Smooth muscle cell (in vitro differentiated cells): ENCODE results near the gene ALDH1L2. TPM values are rescaled to one million over a fixed set of nuclear protein-coding genes. Genes with fewer than 3 reads are reported as not detected.

ENCODE experiments used
- DNase-seq: peaks from one replicate; lab custom pipeline; 2025; ENCODE audit not compliant: unreplicated experiment; lab: John Stamatoyannopoulos, UW
- H2AFZ ChIP-seq: fragments of 200-600 bp; sonication (generic); 2 replicates; pipeline ENCODE4 v1.6.0; 2016; ENCODE audit warnings: antibody characterized with exemption, low read depth, mild to moderate bottlenecking
- H3F3A ChIP-seq: fragments of 200-600 bp; sonication (generic); 2 replicates; pipeline ENCODE4 v1.6.0; 2017; ENCODE audit warnings: antibody characterized with exemption, low read depth
- H3K27ac ChIP-seq: fragments of 200-600 bp; sonication (generic); 2 replicates; pipeline ENCODE4 v1.5.1; 2016; ENCODE audit warnings: low read depth, mild to moderate bottlenecking
- H3K27me3 ChIP-seq: fragments of 200-600 bp; sonication (generic); 2 replicates; pipeline ENCODE4 v1.6.1; 2016; ENCODE audit warnings: low read depth, mild to moderate bottlenecking
- H3K36me3 ChIP-seq: fragments of 200-600 bp; sonication (generic); 2 replicates; pipeline ENCODE4 v1.5.1; 2016; ENCODE audit warnings: low read depth
- H3K4me1 ChIP-seq: fragments of 200-600 bp; sonication (generic); 2 replicates; pipeline ENCODE4 v1.5.1; 2016; ENCODE audit warnings: low read depth
- H3K4me2 ChIP-seq: fragments of 200-600 bp; sonication (generic); 2 replicates; pipeline ENCODE4 v1.6.0; 2016; ENCODE audit warnings: mild to moderate bottlenecking
- H3K4me3 ChIP-seq: fragments of 200-600 bp; sonication (generic); 2 replicates; pipeline ENCODE4 v1.5.1; 2016; ENCODE audit warnings: mild to moderate bottlenecking
- H3K79me2 ChIP-seq: fragments of 200-600 bp; sonication (generic); 2 replicates; pipeline ENCODE4 v1.6.0; 2016; ENCODE audit warnings: low read depth, mild to moderate bottlenecking
- H3K9ac ChIP-seq: fragments of 200-600 bp; sonication (generic); 2 replicates; pipeline ENCODE4 v1.6.0; 2016; ENCODE audit warnings: low read depth
- H3K9me3 ChIP-seq: fragments of 200-600 bp; sonication (generic); replicated peaks from 2 replicates; pipeline ENCODE4 v1.5.1; 2016; ENCODE audit warnings: low read depth
- H4K20me1 ChIP-seq: fragments of 200-600 bp; sonication (generic); 2 replicates; pipeline ENCODE4 v1.6.0; 2016; ENCODE audit warnings: low read depth
- WGBS: methylation state at CpG from one replicate; pipeline ENCODE4 v1.1.7; 2016; ENCODE audit warnings: low lambda C conversion rate; 5-methylcytosine and 5-hydroxymethylcytosine counted together
- polyA plus RNA-seq: library from polyadenylated mRNA; unstranded; fragments of >200 nt; fragmentation: Nextera tagmentation; extraction: Ambion mirVana; gene quantifications from 2 replicates; pipeline ENCODE4 v1.2.1, GENCODE V29; 2016
- total RNA-seq: library from RNA; depleted of rRNA; stranded (reverse); fragments of >200 nt; gene quantifications from 2 replicates; pipeline ENCODE4 v1.2.3, GENCODE V29; 2014
- TF ChIP-seq, protein P1 (sequence below): fragments of 200-600 bp; sonication (generic); IDR thresholded peaks from 2 replicates; pipeline ENCODE4 v1.5.1; 2017; ENCODE audit warnings: borderline replicate concordance, mild to moderate bottlenecking, antibody characterized with exemption; ENCODE audit not compliant: insufficient read depth, poor library complexity, severe bottlenecking

ALDH1L2 gene
- total and polyA plus RNA-seq, 2 experiments from 2014 or later = 25.3 to 28.1 TPM

DNA sequence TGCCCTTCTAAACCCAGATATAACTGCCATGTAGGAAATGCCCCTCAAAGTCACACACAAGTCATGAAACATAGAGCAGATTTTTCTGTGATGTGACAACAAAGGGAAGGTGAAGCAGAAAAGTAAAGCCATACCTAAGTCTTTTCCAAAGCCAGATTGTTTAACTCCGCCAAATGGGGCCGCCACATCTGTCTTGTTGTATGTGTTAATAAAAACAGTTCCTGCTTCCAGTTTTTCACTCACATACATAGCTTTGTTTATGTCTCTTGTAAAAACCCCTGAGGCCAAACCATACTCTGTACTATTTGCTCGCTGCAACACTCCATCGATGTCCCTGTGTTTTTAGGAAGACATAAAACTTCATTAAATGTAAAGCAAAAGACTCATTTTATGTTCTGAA lies 57.8 kb downstream of the ALDH1L2 start:
- Histone ChIP-seq H3K4me3 (no peak overlapping the region), H3K27me3 (no peaks in the 10 kb centered on the region), H3K27ac (no peak overlapping the region), H3K9me3 (no peaks in the 10 kb centered on the region), H3K36me3 (peaks cover 25% of the 10 kb centered on the region), H3K4me2 (no peak overlapping the region), H2AFZ (no peak overlapping the region), H3K9ac (no peak overlapping the region), H3K4me1 (no peaks in the 10 kb centered on the region), H3K79me2 (no peaks in the 10 kb centered on the region), H3F3A (no peaks in the 10 kb centered on the region), H4K20me1 (no peaks in the 10 kb centered on the region)
- 92% methylated on average over 4 of the region's 4 CpGs for WGBS
- TF ChIP-seq, protein P1, sequence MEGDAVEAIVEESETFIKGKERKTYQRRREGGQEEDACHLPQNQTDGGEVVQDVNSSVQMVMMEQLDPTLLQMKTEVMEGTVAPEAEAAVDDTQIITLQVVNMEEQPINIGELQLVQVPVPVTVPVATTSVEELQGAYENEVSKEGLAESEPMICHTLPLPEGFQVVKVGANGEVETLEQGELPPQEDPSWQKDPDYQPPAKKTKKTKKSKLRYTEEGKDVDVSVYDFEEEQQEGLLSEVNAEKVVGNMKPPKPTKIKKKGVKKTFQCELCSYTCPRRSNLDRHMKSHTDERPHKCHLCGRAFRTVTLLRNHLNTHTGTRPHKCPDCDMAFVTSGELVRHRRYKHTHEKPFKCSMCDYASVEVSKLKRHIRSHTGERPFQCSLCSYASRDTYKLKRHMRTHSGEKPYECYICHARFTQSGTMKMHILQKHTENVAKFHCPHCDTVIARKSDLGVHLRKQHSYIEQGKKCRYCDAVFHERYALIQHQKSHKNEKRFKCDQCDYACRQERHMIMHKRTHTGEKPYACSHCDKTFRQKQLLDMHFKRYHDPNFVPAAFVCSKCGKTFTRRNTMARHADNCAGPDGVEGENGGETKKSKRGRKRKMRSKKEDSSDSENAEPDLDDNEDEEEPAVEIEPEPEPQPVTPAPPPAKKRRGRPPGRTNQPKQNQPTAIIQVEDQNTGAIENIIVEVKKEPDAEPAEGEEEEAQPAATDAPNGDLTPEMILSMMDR = no peak
- DNase-seq = no peak

GRCh38 chr12:105025890-105026289 lies 58.4 kb downstream of the ALDH1L2 start:
- H3K4me1 ChIP-seq = no peaks in the 10 kb centered on the region
- no peaks in the 10 kb centered on the region for H3K9me3 ChIP-seq
- no peak overlapping the region for H3K4me2 ChIP-seq
- H4K20me1 ChIP-seq = no peaks in the 10 kb centered on the region
- H3K27me3 ChIP-seq = no peaks in the 10 kb centered on the region
- 93% methylated on average over 5 of the region's 5 CpGs for WGBS
- no peak overlapping the region for H2AFZ ChIP-seq
- H3K27ac ChIP-seq = no peak overlapping the region
- H3K36me3 ChIP-seq = peaks cover 20% of the 10 kb centered on the region
- no peaks in the 10 kb centered on the region for H3K79me2 ChIP-seq
- H3K4me3 ChIP-seq = no peak overlapping the region
- TF ChIP-seq, protein P1 = no peak
- DNase-seq = no peak
- no peaks in the 10 kb centered on the region for H3F3A ChIP-seq
- no peak overlapping the region for H3K9ac ChIP-seq

DNA sequence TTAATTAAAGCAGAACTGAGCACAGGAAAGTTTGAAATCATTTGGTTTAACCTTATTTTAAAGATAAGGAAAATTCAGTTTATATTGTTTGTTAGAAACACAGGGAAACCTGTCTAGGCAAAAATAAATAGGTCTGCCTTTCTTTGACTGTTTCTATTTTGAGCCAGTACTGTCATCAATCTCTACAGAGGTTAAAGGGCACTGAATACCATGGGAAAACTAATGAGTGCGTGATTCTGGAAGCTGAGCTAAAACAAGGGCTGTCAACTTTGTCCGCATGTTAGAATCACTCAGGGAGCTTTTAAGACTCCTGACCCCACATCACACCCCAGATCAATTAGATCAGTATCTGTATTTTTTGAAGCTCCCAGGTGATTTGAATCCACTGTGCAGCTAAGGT lies 59.3 kb downstream of the ALDH1L2 start:
- no peak for DNase-seq

More for the DNA sequence above, 59.3 kb downstream of the ALDH1L2 start:
- H3K4me3 ChIP-seq = no peak overlapping the region
- H3K36me3 ChIP-seq = peaks cover 10% of the 10 kb centered on the region
- H3K4me2 ChIP-seq = no peak overlapping the region
- WGBS = 82% methylated on average over 2 of the region's 2 CpGs
- H2AFZ ChIP-seq = no peak overlapping the region
- H3K79me2 ChIP-seq = no peaks in the 10 kb centered on the region
- H3F3A ChIP-seq = no peaks in the 10 kb centered on the region
- no peaks in the 10 kb centered on the region for H3K27me3 ChIP-seq
- H3K9me3 ChIP-seq = no peaks in the 10 kb centered on the region
- TF ChIP-seq, protein P1 = no peak
- no peak overlapping the region for H3K27ac ChIP-seq
- H3K4me1 ChIP-seq = no peaks in the 10 kb centered on the region
- no peaks in the 10 kb centered on the region for H4K20me1 ChIP-seq
- H3K9ac ChIP-seq = no peak overlapping the region
